Endothelial cell of umbilical vein (primary cell): ENCODE measurements around the gene CRIM1. TPM values are rescaled to one million over a fixed set of nuclear protein-coding genes. Genes with fewer than 3 reads are reported as not detected.

Source experiments
- BruUV-seq: library from RNA; stranded (reverse); fragments of 400-500 nt; replicated peaks from 2 replicates; lab custom pipeline; 2021; lab: Mats Ljungman, UMichigan
- CTCF ChIA-PET: fragments of 300-600, 350-600 bp; sonication (Branson Sonifier 250); formaldehyde crosslinking; loops from one replicate; lab custom pipeline; 2021; ENCODE audit warnings: antibody characterized with exemption, inconsistent platforms; lab: Charles Lee
- POLR2A ChIA-PET: fragments of 300-600, 350-600 bp; sonication (Branson Sonifier 250); formaldehyde crosslinking; loops from one replicate; lab custom pipeline; 2021; ENCODE audit warnings: antibody characterized with exemption, inconsistent platforms; lab: Charles Lee
- DNase-seq: peaks from one replicate; pipeline ENCODE4 v3.0.0-alpha.2; 2011; ENCODE audit warnings: low read depth, low spot score
- FAIRE-seq: peaks from 2 replicates; lab custom pipeline; 2011; peaks lifted over from hg19 to GRCh38; lab: Jason Lieb, UNC
- H2AFZ ChIP-seq: 2 replicates; pipeline ENCODE4 v1.6.0; 2012; ENCODE audit warnings: low read depth, low read length, control low read depth, inconsistent platforms
- H3K27ac ChIP-seq: 2 replicates; pipeline ENCODE4 v1.5.1; 2011; ENCODE audit warnings: low read depth, mild to moderate bottlenecking, control low read depth, low read length, moderate library complexity; ENCODE audit not compliant: insufficient read depth
- H3K27me3 ChIP-seq, 2 experiments: 2 replicates each; pipeline versions ENCODE4 v1.6.0 to v1.6.1; 2011; ENCODE audit warnings: low read length in 2 of 2, mixed read lengths in 1 of 2; ENCODE audit not compliant: control insufficient read depth in 2 of 2, insufficient read depth in 2 of 2
- H3K36me3 ChIP-seq, 2 experiments: 2 replicates in 1 of 2; 3 replicates in 1 of 2; pipeline ENCODE4 v1.5.1; 2011; ENCODE audit warnings: low read length in 2 of 2, mild to moderate bottlenecking in 1 of 2, moderate library complexity in 1 of 2; ENCODE audit not compliant: control insufficient read depth in 2 of 2, insufficient read depth in 2 of 2; ENCODE audit errors: extremely low read depth in 1 of 2
- H3K4me1 ChIP-seq: 3 replicates; pipeline ENCODE4 v1.5.1; 2011; ENCODE audit warnings: mild to moderate bottlenecking, low read length; ENCODE audit not compliant: control insufficient read depth, insufficient read depth; ENCODE audit errors: extremely low read depth
- H3K4me2 ChIP-seq: 2 replicates; pipeline ENCODE4 v1.6.1; 2011; ENCODE audit warnings: low read length, control low read depth, mixed read lengths; ENCODE audit not compliant: insufficient read depth
- H3K4me3 ChIP-seq, 3 experiments: fragments of 200-600 bp in 1 of 3; sonication (generic), shearing (Covaris generic) in 1 of 3; replicated peaks in 1 of 3; 2 replicates each; pipeline ENCODE4 v1.5.1; 2011 to 2016; ENCODE audit warnings: control low read depth in 3 of 3, low read length in 3 of 3, mild to moderate bottlenecking in 2 of 3, inconsistent platforms in 1 of 3, low read depth in 1 of 3, moderate library complexity in 1 of 3; ENCODE audit not compliant: insufficient read depth in 1 of 3
- H3K79me2 ChIP-seq: 2 replicates; pipeline ENCODE4 v1.6.0; 2012; ENCODE audit warnings: low read length, inconsistent platforms; ENCODE audit not compliant: control insufficient read depth, insufficient read depth
- H3K9ac ChIP-seq: replicated peaks from 2 replicates; pipeline ENCODE3; 2011; ENCODE audit warnings: low read length, control low read depth; ENCODE audit not compliant: insufficient read depth; ENCODE audit errors: extremely low read depth
- H3K9me1 ChIP-seq: replicated peaks from 3 replicates; pipeline ENCODE4 v1.6.0; 2011; ENCODE audit warnings: mild to moderate bottlenecking, low read length; ENCODE audit not compliant: control insufficient read depth, insufficient read depth; ENCODE audit errors: extremely low read depth
- H3K9me3 ChIP-seq: replicated peaks from 2 replicates; pipeline ENCODE4 v1.5.1; 2012; ENCODE audit warnings: low read length, inconsistent platforms; ENCODE audit not compliant: control insufficient read depth, insufficient read depth
- H4K20me1 ChIP-seq: replicated peaks from 2 replicates; pipeline ENCODE3; 2011; ENCODE audit warnings: mild to moderate bottlenecking, low read length; ENCODE audit not compliant: control insufficient read depth, insufficient read depth; ENCODE audit errors: extremely low read depth
- EZH2 ChIP-seq: IDR thresholded peaks from 2 replicates; pipeline ENCODE4 v1.6.1; 2012; ENCODE audit warnings: borderline replicate concordance, low read depth, mild to moderate bottlenecking, moderate library complexity, low read length, inconsistent platforms; ENCODE audit not compliant: severe bottlenecking
- FOS ChIP-seq: IDR thresholded peaks from 2 replicates; pipeline ENCODE4 v1.6.1; 2011; ENCODE audit warnings: mild to moderate bottlenecking, low read length, moderate library complexity, borderline replicate concordance; ENCODE audit not compliant: insufficient read depth
- GATA2 ChIP-seq: IDR thresholded peaks from 2 replicates; pipeline ENCODE4 v1.7.0; 2011; ENCODE audit warnings: low read depth, mild to moderate bottlenecking, moderate library complexity, mixed read lengths, low read length; ENCODE audit not compliant: insufficient read length, insufficient read depth
- JUN ChIP-seq: IDR thresholded peaks from 2 replicates; pipeline ENCODE4 v1.6.1; 2011; ENCODE audit warnings: borderline replicate concordance, low read depth; ENCODE audit not compliant: insufficient read length, insufficient read depth
- MAX ChIP-seq: IDR thresholded peaks from 2 replicates; pipeline ENCODE4 v1.6.1; 2011; ENCODE audit not compliant: insufficient read depth, insufficient read length
- MYC ChIP-seq: IDR thresholded peaks from one replicate; pipeline ENCODE4 v1.6.1; 2011; ENCODE audit warnings: mild to moderate bottlenecking, low read depth, low read length
- POLR2A ChIP-seq: IDR thresholded peaks from 2 replicates; pipeline ENCODE4 v1.6.1; 2012; ENCODE audit warnings: low read depth, mild to moderate bottlenecking, control low read depth, low read length
- POLR2AphosphoS5 ChIP-seq: IDR thresholded peaks from 2 replicates; pipeline ENCODE4 v1.6.1; 2012; ENCODE audit warnings: low read depth, mild to moderate bottlenecking, control low read depth, low read length, moderate library complexity; ENCODE audit not compliant: insufficient read depth
- dilution Hi-C: fragments of 300-500 bp; cut with MboI; formaldehyde crosslinking; loops from one replicate; pipeline ENCODE4 v1.15.0; 2019; ENCODE audit warnings: low sequenced_read_pairs; ENCODE audit not compliant: extremely low pct_ligation_motif_present
- intact Hi-C: fragments of 100-400 bp; cut with micrococcal nuclease; formaldehyde crosslinking; loops from one replicate; pipeline ENCODE4 v1.10.0; 2022
- polyA plus RNA-seq, 4 experiments: library from polyadenylated mRNA; depleted of rRNA in 3 of 4; stranded (reverse) in 3 of 4; unstranded in 1 of 4; fragments of >200 nt; gene quantifications; 2 replicates each; pipeline versions ENCODE4 v1.2.1 to v1.2.3, GENCODE V29; 2011 to 2012; ENCODE audit warnings: missing spikeins in 1 of 4
- total RNA-seq: library from RNA; stranded (reverse); gene quantifications from 2 replicates; pipeline ENCODE4 v1.2.3, GENCODE V29; 2021
- TF ChIP-seq, protein P1 (sequence below), 2 donors: IDR thresholded peaks; 1 replicate in 1 of 2; 2 replicates in 1 of 2; pipeline ENCODE4 v1.5.1; 2011; ENCODE audit warnings: low read length in 2 of 2, mild to moderate bottlenecking in 2 of 2, moderate library complexity in 2 of 2, control low read depth in 1 of 2, inconsistent platforms in 1 of 2, low read depth in 1 of 2; ENCODE audit not compliant: insufficient read depth in 1 of 2; ENCODE audit errors: extremely low read depth in 1 of 2

CRIM1 gene
- total and polyA plus RNA-seq, 2 donors (not counting 3 experiments of a cell fraction or from before 2014, with no cell fraction given): 422 to 649 TPM

DNA sequence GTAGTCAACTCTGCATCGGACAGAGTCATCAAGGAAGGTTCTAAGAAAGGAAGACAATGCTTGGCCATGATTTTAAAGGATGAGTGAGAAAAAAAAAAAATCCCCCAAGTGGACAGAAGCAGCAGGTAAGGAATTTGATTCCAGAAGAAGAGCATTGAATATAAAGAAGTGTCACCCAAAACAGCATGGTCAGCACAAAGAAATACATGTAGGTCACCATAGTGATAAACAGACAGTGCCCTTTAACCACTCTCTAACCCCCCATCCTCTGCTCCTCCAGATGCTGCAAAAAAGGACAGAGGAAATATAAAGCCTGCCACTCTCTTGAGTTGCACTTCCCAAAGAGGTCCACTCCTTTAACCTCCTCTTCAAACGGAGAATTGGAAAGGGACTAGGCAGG is 219.0 kb downstream of the CRIM1 start:
- Histone ChIP-seq H3K4me1 (peaks cover 35% of the 10 kb centered on the region), H3K79me2 (peaks cover 40% of the 10 kb centered on the region), H3K4me3 (no peak overlapping the region), H3K27ac (no peak overlapping the region), H3K9me1 (no peaks in the 10 kb centered on the region), H3K27me3 (no peaks in the 10 kb centered on the region), H2AFZ (no peak overlapping the region), H3K36me3 (peaks cover 10 to 24% of the 10 kb centered on the region in 2 experiments), H4K20me1 (no peaks in the 10 kb centered on the region), H3K9me3 (no peaks in the 10 kb centered on the region), H3K4me2 (no peak overlapping the region), H3K9ac (no peak overlapping the region)
- no peak for FAIRE-seq
- intact Hi-C loops: no loop called here
- dilution Hi-C loops: no loop called here
- no peak for DNase-seq
- ChIA-PET POLR2A (no interaction called here), CTCF (interaction anchor here (1.0 kb wide), 1 partner anchor 12 kb away, joined by 4 read pairs; no protein-coding TSS in a partner anchor)
- TF ChIP-seq, protein P1, sequence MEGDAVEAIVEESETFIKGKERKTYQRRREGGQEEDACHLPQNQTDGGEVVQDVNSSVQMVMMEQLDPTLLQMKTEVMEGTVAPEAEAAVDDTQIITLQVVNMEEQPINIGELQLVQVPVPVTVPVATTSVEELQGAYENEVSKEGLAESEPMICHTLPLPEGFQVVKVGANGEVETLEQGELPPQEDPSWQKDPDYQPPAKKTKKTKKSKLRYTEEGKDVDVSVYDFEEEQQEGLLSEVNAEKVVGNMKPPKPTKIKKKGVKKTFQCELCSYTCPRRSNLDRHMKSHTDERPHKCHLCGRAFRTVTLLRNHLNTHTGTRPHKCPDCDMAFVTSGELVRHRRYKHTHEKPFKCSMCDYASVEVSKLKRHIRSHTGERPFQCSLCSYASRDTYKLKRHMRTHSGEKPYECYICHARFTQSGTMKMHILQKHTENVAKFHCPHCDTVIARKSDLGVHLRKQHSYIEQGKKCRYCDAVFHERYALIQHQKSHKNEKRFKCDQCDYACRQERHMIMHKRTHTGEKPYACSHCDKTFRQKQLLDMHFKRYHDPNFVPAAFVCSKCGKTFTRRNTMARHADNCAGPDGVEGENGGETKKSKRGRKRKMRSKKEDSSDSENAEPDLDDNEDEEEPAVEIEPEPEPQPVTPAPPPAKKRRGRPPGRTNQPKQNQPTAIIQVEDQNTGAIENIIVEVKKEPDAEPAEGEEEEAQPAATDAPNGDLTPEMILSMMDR (IDR thresholded peaks at IDR 0.05; ENCODE audit: extremely low read depth in 1 of 2, insufficient read depth in 1 of 2, low read depth in 1 of 2, low read length in 2 of 2): no peak
- BruUV-seq: no TSS peak

DNA sequence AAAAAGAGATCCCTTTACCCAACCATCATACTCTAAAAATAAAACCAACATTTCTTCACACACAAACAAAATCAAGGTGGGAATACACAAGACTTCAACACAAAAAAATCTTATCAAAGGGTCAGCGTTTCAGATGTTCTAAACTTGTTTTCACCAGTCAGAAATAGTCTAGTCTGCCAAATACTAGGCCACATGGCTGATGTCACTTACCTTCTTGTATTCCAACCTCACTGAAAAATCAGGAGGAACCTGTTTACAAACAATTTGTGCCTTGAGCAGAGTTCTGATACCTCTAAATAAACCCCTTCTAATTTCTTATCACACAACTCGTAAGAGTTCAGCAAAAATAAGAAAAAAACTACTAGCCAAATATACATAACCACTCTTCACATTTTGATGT is 222.3 kb downstream of the CRIM1 start:
- CTCF ChIA-PET: interaction anchor here (1.1 to 1.5 kb wide), 3 partner anchors 8 to 18 kb away, joined by 3 to 7 read pairs (median 3); no protein-coding TSS in a partner anchor
- POLR2A ChIA-PET: no interaction called here
- Histone ChIP-seq H4K20me1 (no peaks in the 10 kb centered on the region), H3K4me3 (no peak overlapping the region), H3K9me3 (no peaks in the 10 kb centered on the region), H3K79me2 (peaks cover 31% of the 10 kb centered on the region), H3K27me3 (no peaks in the 10 kb centered on the region), H3K9me1 (no peaks in the 10 kb centered on the region), H3K36me3 (peaks cover 16 to 50% of the 10 kb centered on the region in 2 experiments), H3K9ac (no peak overlapping the region), H3K4me2 (no peak overlapping the region), H3K27ac (no peak overlapping the region), H3K4me1 (peaks cover 7% of the 10 kb centered on the region), H2AFZ (no peak overlapping the region)
- no peak for FAIRE-seq
- no TSS peak for BruUV-seq
- no peak for DNase-seq
- dilution Hi-C loops: no loop called here
- intact Hi-C loops: no loop called here
- TF ChIP-seq MAX (no peak), POLR2AphosphoS5 (no peak), JUN (no peak), FOS (no peak), POLR2A (no peak), MYC (no peak), GATA2 (no peak), EZH2 (no peak)
- TF ChIP-seq, protein P1 (IDR thresholded peaks at IDR 0.05; ENCODE audit: extremely low read depth in 1 of 2, insufficient read depth in 1 of 2, low read depth in 1 of 2, low read length in 2 of 2): no peak
